ENCODE results near the gene RIN1. TPM values are rescaled to one million over a fixed set of nuclear protein-coding genes. Genes with fewer than 3 reads are reported as not detected.
A peak's percentile ranks its signal among the peaks of the same experiment; 100 is the strongest.

Gene RIN1
- total and polyA plus RNA-seq, 2 of the 13 experiments (the other 11 are each of a cell fraction or from before 2014, with no cell fraction given), result 2.4 to 4.1 TPM

DNA sequence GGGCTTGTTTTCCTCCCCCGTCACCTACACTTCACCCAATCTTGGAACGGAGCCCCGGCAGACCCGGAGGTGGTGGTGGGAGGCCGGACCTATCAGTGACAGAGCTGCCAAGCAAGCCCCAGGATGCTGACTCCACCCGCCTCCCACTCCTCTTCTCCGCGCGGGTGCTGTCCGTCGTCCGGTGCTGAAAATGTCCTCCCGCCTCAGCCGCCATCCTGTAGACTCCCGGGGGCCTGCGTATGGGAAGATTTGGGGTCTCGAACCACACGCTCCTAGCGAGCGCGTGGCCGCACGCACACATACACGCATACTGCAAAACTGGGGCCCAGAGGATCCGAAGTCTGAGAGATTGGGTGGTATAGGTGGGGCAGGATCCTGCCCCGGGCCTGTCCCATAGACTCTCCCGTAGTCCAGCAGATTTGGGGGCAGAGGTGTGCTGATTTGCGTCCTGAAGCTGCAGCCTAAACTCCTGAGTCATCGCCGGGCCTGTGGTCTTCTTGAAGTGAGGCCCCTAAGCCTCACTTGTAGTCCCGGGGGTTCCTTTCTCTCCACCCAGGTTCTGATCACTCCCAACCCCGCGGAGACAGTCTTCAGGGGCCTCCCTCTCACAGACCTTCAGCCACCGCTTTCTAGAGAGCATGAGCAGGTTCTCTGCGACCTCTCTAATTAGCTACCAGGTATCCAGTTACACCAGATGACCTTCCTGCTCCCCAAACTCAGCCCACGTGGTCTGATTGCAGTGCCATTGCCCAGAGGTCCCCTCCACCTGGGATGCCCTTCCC is 46.5 kb downstream of the RIN1 start (continued):
- TF ChIP-seq, protein P1, sequence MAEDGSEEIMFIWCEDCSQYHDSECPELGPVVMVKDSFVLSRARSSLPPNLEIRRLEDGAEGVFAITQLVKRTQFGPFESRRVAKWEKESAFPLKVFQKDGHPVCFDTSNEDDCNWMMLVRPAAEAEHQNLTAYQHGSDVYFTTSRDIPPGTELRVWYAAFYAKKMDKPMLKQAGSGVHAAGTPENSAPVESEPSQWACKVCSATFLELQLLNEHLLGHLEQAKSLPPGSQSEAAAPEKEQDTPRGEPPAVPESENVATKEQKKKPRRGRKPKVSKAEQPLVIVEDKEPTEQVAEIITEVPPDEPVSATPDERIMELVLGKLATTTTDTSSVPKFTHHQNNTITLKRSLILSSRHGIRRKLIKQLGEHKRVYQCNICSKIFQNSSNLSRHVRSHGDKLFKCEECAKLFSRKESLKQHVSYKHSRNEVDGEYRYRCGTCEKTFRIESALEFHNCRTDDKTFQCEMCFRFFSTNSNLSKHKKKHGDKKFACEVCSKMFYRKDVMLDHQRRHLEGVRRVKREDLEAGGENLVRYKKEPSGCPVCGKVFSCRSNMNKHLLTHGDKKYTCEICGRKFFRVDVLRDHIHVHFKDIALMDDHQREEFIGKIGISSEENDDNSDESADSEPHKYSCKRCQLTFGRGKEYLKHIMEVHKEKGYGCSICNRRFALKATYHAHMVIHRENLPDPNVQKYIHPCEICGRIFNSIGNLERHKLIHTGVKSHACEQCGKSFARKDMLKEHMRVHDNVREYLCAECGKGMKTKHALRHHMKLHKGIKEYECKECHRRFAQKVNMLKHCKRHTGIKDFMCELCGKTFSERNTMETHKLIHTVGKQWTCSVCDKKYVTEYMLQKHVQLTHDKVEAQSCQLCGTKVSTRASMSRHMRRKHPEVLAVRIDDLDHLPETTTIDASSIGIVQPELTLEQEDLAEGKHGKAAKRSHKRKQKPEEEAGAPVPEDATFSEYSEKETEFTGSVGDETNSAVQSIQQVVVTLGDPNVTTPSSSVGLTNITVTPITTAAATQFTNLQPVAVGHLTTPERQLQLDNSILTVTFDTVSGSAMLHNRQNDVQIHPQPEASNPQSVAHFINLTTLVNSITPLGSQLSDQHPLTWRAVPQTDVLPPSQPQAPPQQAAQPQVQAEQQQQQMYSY (CRISPR knock-in tag; IDR thresholded peaks at IDR 0.05), result peak; percentile 51; the same call in 1 of the 2 replicates
- TF ChIP-seq HNF1A (IDR thresholded peaks at IDR 0.05; ENCODE audit: low read depth) (no peak), HNF1A (CRISPR knock-in tag; IDR thresholded peaks at IDR 0.05; ENCODE audit: borderline replicate concordance) (no peak), ZNF850 (CRISPR knock-in tag; conservative IDR thresholded peaks at IDR 0.05) (no peak), MED8 (CRISPR knock-in tag; IDR thresholded peaks at IDR 0.05; ENCODE audit: insufficient replicate concordance) (no peak), ZNF598 (CRISPR knock-in tag; IDR thresholded peaks at IDR 0.05; ENCODE audit: borderline replicate concordance) (peak; percentile 60; the same call in 1 of the 2 replicates), ZSCAN30 (CRISPR knock-in tag; IDR thresholded peaks at IDR 0.05) (no peak; the same call in 1 of the 2 replicates), TRAFD1 (CRISPR knock-in tag; IDR thresholded peaks at IDR 0.05; ENCODE audit: borderline replicate concordance) (peak; percentile 77; the same call in 1 of the 2 replicates), PCBP1 (IDR thresholded peaks at IDR 0.05; ENCODE audit: borderline replicate concordance, low read depth, low read length) (no peak), JUN (CRISPR knock-in tag; IDR thresholded peaks at IDR 0.05) (no peak), ZNF451 (CRISPR knock-in tag; IDR thresholded peaks at IDR 0.05) (0 out of 2 replicates have a peak, but pooled peaks have one; percentile 29), ZNF552 (CRISPR knock-in tag; IDR thresholded peaks at IDR 0.05; ENCODE audit: borderline replicate concordance) (no peak), DPF2 (CRISPR knock-in tag; IDR thresholded peaks at IDR 0.05; ENCODE audit: borderline replicate concordance, low read depth) (no peak), ZMAT5 (CRISPR knock-in tag; IDR thresholded peaks at IDR 0.05; ENCODE audit: borderline replicate concordance, low read depth) (no peak), KLF11 (CRISPR knock-in tag; IDR thresholded peaks at IDR 0.05) (no peak), ELF3 (CRISPR knock-in tag; IDR thresholded peaks at IDR 0.05) (no peak), NR2C2 (CRISPR knock-in tag; IDR thresholded peaks at IDR 0.05; ENCODE audit: borderline replicate concordance) (no peak), ZNF431 (CRISPR knock-in tag; IDR thresholded peaks at IDR 0.05; ENCODE audit: borderline replicate concordance, low read depth) (no peak), TOPORS (CRISPR knock-in tag; IDR thresholded peaks at IDR 0.05) (no peak)

All from HepG2 (cell line).